ENCODE measurements around the gene LMF1.

DNA sequence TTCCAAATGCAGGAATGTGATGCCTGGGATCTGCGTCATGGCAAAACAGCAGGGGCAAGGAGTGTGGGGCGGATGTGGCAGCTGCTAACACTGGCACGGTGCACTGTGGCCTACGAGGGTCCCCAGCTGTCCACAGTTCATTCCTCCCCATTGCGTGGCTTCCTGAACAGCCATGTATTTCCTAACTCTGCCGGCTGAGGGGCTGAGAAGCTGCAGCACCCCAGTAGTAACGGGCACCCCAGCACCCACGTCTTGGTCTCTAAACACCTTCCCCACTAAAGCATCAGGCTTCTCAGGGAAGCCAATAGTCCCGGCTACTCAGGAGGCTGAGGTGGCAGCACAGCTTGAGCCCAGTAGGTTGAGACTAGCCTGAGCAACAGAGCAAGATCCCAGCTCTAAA lies 47.6 kb downstream of the LMF1 start:
- TF ChIP-seq, protein P1, sequence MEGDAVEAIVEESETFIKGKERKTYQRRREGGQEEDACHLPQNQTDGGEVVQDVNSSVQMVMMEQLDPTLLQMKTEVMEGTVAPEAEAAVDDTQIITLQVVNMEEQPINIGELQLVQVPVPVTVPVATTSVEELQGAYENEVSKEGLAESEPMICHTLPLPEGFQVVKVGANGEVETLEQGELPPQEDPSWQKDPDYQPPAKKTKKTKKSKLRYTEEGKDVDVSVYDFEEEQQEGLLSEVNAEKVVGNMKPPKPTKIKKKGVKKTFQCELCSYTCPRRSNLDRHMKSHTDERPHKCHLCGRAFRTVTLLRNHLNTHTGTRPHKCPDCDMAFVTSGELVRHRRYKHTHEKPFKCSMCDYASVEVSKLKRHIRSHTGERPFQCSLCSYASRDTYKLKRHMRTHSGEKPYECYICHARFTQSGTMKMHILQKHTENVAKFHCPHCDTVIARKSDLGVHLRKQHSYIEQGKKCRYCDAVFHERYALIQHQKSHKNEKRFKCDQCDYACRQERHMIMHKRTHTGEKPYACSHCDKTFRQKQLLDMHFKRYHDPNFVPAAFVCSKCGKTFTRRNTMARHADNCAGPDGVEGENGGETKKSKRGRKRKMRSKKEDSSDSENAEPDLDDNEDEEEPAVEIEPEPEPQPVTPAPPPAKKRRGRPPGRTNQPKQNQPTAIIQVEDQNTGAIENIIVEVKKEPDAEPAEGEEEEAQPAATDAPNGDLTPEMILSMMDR (conservative IDR thresholded peaks at IDR 0.05; ENCODE audit: low read length) = no peak
- no peak for TF ChIP-seq EZH2phosphoT487 (IDR thresholded peaks at IDR 0.05; ENCODE audit: borderline replicate concordance, low read depth, low read length)

Measured in OCI-LY7 (cell line).